ENCODE measurements around the gene SV2B. TPM values are rescaled to one million over a fixed set of nuclear protein-coding genes. Genes with fewer than 3 reads are reported as not detected.

Gene SV2B
- total RNA-seq, 4 donors from 2014 or later, result 0.27 to 10.3 (median 2.2) TPM

GRCh38 chr15:91304786-91305185 is 204.7 kb downstream of the SV2B start:
- Histone ChIP-seq H3K27ac (no peak overlapping the region), H3K36me3 (no peaks in the 10 kb centered on the region), H3K4me1 (no peaks in the 10 kb centered on the region), H3K9me3 (no peaks in the 10 kb centered on the region), H3K4me3 (no peak overlapping the region), H3K27me3 (peaks cover 15% of the 10 kb centered on the region)
- DNase-seq, result no peak
- 66 to 70% methylated on average over 6 of the region's 6 CpGs for WGBS, 2 donors (ENCODE audit: low coverage in 1 of 2)
- intact Hi-C loops (cut with DNase I; ENCODE audit: low total_unique reads) (no loop called here), in situ Hi-C loops (cut with MboI; ENCODE audit: low pct_ligation_motif_present in 1 of 4, low pct_unique_long_range_greater_than_20kb in 1 of 4, low sequenced_read_pairs in 3 of 4) (loop anchor here (10.0 to 25.0 kb wide), 4 partner anchors 533 to 1408 kb away; no protein-coding TSS in a partner anchor)
- TF ChIP-seq POLR2AphosphoS5 (IDR thresholded peaks at IDR 0.05), result no peak
- TF ChIP-seq POLR2A (IDR thresholded peaks at IDR 0.05), result no peak
- TF ChIP-seq EP300 (IDR thresholded peaks at IDR 0.05; ENCODE audit: low read depth), result no peak
- TF ChIP-seq CTCF (IDR thresholded peaks at IDR 0.05), result no peak

- Histone ChIP-seq H3K9me3 (no peaks in the 10 kb centered on the region), H3K4me3 (no peak overlapping the region), H3K4me1 (no peaks in the 10 kb centered on the region), H3K27me3 (peaks cover 15% of the 10 kb centered on the region), H3K36me3 (no peaks in the 10 kb centered on the region), H3K27ac (no peak overlapping the region)
- intact Hi-C loops (cut with DNase I; ENCODE audit: low total_unique reads) (no loop called here), in situ Hi-C loops (cut with MboI; ENCODE audit: low pct_ligation_motif_present in 1 of 4, low pct_unique_long_range_greater_than_20kb in 1 of 4, low sequenced_read_pairs in 3 of 4) (loop anchor here (10.0 to 25.0 kb wide), 4 partner anchors 531 to 1406 kb away; no protein-coding TSS in a partner anchor)
- no peak for DNase-seq
- no peak for TF ChIP-seq POLR2A (IDR thresholded peaks at IDR 0.05)
- TF ChIP-seq CTCF (IDR thresholded peaks at IDR 0.05), result no peak
- TF ChIP-seq POLR2AphosphoS5 (IDR thresholded peaks at IDR 0.05), result no peak
- TF ChIP-seq EP300 (IDR thresholded peaks at IDR 0.05; ENCODE audit: low read depth), result no peak
- 84% methylated on average over 7 of the region's 7 CpGs; no CpG with 5 or more reads in 1 of the 2 donors for WGBS, 2 donors (ENCODE audit: low coverage in 1 of 2)
Observed at GRCh38 chr15:91306144-91306543, 206.1 kb downstream of the SV2B start.

GRCh38 chr15:91307601-91308000 is 207.5 kb downstream of the SV2B start:
- intact Hi-C loops (cut with DNase I; ENCODE audit: low total_unique reads) (no loop called here), in situ Hi-C loops (cut with MboI; ENCODE audit: low pct_ligation_motif_present in 1 of 4, low pct_unique_long_range_greater_than_20kb in 1 of 4, low sequenced_read_pairs in 3 of 4) (loop anchor here (10.0 to 25.0 kb wide), 4 partner anchors 530 to 1405 kb away; no protein-coding TSS in a partner anchor)
- TF ChIP-seq CTCF (IDR thresholded peaks at IDR 0.05), result no peak
- no peak for TF ChIP-seq POLR2AphosphoS5 (IDR thresholded peaks at IDR 0.05)
- no peak for TF ChIP-seq POLR2A (IDR thresholded peaks at IDR 0.05)
- no peak for TF ChIP-seq EP300 (IDR thresholded peaks at IDR 0.05; ENCODE audit: low read depth)
- DNase-seq, result no peak
- Histone ChIP-seq H3K27ac (no peak overlapping the region), H3K4me3 (no peak overlapping the region), H3K36me3 (no peaks in the 10 kb centered on the region), H3K9me3 (no peaks in the 10 kb centered on the region), H3K27me3 (peaks cover 15% of the 10 kb centered on the region), H3K4me1 (no peaks in the 10 kb centered on the region)
- 72% methylated on average over 2 of the region's 2 CpGs for WGBS, 2 donors (ENCODE audit: low coverage in 1 of 2)

- H3K4me3 ChIP-seq, result no peak overlapping the region
- no peak for TF ChIP-seq CTCF (IDR thresholded peaks at IDR 0.05)
- TF ChIP-seq EP300 (IDR thresholded peaks at IDR 0.05; ENCODE audit: low read depth), result no peak
- no peak for TF ChIP-seq POLR2A (IDR thresholded peaks at IDR 0.05)
- TF ChIP-seq POLR2AphosphoS5 (IDR thresholded peaks at IDR 0.05), result no peak
- H3K9me3 ChIP-seq, result no peaks in the 10 kb centered on the region
- H3K4me1 ChIP-seq, result no peaks in the 10 kb centered on the region
- no peaks in the 10 kb centered on the region for H3K36me3 ChIP-seq
- H3K27me3 ChIP-seq, result peaks cover 14% of the 10 kb centered on the region
- intact Hi-C loops (cut with DNase I; ENCODE audit: low total_unique reads) (no loop called here), in situ Hi-C loops (cut with MboI; ENCODE audit: low pct_ligation_motif_present in 1 of 4, low pct_unique_long_range_greater_than_20kb in 1 of 4, low sequenced_read_pairs in 3 of 4) (loop anchor here (10.0 to 25.0 kb wide), 4 partner anchors 529 to 1404 kb away; no protein-coding TSS in a partner anchor)
- 72 to 76% methylated on average over 4 of the region's 4 CpGs for WGBS, 2 donors (ENCODE audit: low coverage in 1 of 2)
- H3K27ac ChIP-seq, result no peak overlapping the region
- no peak for DNase-seq
Observed at GRCh38 chr15:91308199-91308598, 208.1 kb downstream of the SV2B start.

Data from transverse colon (tissue), 4 donors.